ENCODE measurements around the gene PHLDB2.

PHLDB2 gene

GRCh38 chr3:111882194-111882593 lies 23.1 kb downstream of the PHLDB2 start:
- DNase-seq (ENCODE audit: low spot score), result no peak

DNA sequence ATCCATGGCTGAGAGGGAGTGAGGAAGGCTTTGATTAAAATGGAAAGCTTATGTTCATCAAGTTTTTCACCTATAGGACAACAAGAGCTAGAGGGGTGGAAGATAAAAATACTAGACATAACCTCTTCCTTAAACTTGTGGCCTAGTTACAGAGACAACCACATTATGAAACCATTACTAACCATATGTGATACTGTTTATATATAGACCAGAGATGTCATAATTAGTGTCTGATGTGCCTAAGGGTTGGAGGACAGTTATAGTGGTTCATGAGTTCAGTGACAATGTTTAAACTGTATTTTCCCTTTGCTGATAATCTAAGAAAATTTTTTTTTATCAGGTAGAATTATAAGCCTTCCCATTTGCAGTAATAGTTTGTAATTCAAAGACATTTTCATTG lies 23.7 kb downstream of the PHLDB2 start:
- no peak for DNase-seq (ENCODE audit: low spot score)

DNA sequence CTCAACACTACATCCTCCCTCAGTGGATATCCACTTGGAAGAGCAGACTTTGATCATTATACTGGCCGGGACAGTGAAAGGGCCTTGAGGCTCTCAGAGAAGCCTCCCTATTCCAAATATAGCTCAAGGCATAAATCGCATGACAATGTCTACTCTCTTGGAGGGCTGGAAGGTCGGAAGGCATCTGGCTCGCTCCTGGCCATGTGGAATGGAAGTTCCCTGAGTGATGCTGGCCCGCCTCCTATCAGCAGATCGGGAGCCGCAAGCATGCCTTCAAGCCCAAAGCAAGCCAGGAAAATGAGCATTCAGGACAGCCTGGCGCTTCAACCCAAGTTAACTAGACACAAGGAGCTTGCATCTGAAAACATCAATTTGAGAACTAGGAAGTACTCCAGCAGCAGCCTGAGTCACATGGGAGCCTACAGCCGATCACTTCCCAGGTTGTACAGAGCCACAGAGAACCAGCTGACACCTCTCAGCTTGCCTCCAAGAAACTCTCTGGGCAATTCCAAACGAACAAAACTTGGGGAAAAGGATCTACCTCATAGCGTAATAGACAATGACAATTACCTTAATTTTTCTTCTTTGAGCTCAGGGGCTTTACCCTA lies 25.4 kb downstream of the PHLDB2 start:
- DNase-seq (ENCODE audit: low spot score), result no peak

DNA sequence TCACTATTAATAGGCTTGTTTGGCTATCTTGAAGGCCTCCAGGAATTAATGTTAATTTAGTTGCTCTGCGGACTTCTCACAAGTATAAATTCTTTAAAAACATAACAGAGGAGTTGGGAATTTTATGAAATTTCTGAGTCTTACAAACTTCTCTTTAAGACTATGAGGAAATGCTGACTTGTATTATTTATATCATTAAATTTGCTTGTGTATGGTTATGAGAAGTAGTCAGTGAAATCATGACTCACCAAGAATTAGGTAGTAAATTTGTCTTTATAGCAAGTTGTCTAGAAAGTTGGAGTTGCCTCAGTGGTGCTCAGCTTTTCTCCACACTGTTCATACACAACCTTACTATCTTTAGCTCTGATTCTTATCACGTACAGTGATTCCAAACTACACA lies 26.5 kb downstream of the PHLDB2 start:
- no peak for DNase-seq (ENCODE audit: low spot score)

GRCh38 chr3:111890051-111890580 lies 31.1 kb downstream of the PHLDB2 start:
- no peak for DNase-seq (ENCODE audit: low spot score)

DNA sequence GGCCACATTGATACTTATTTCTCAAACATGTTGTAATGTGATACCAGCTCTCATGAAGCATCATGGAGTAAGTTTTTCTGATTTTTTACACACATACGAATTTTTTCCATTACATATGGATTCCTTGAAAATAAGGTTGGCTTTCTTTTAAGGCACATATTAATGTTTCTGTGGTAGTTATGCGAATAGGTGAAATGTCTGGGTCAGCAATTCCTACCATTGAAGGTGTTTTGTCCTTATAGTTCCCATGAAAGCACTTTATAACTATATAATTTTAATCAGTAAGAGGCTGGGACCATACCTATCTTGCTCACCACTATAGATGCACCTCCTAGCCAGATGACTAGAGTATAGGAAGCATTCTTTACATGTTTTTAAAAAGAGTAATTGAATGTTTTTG lies 33.0 kb downstream of the PHLDB2 start:
- DNase-seq (ENCODE audit: low spot score), result no peak

GRCh38 chr3:111895071-111895470 lies 36.0 kb downstream of the PHLDB2 start:
- DNase-seq (ENCODE audit: low spot score), result peak; percentile 6

DNA sequence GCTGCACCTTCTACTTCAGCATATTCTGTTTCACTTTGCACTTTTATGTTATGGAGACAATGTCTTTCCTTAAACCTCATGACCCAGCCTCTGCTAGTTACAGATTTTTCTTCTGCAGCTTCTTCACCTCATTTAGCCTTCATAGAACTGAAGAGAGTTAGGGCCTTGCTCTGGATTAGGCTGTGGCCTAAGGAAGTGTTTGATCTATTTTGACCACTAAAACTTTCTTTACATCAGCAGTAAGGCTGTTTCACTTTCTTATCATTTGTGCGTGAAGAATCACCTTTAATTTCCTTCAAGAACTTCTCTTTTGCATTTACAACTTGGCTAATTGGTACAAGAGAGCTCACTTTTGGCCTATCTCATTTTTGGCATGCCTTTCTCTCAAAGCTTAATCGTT lies 40.9 kb downstream of the PHLDB2 start:
- no peak for DNase-seq (ENCODE audit: low spot score)

DNA sequence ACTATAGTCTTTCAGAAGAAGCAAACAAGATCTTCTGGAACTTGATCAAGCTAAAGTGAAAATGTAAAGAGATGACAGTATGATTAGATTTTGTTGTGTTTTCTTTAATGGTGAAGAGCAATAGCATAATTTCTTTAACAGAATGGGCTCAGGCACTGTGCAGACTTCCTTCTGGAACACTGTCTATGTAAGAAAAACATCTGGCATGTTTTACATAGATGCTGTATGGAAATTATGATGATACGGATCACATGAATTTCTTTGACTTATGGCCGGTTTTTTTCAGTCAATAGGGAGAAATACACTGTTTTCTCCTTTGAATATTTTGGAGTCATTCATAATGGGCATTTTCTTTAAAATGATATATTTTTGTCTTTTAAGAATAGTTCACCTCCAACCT lies 42.6 kb downstream of the PHLDB2 start:
- peak; percentile 2 for DNase-seq (ENCODE audit: low spot score)

- no peak for DNase-seq (ENCODE audit: low spot score)
Measured at GRCh38 chr3:111902534-111902933, 43.5 kb downstream of the PHLDB2 start.

DNA sequence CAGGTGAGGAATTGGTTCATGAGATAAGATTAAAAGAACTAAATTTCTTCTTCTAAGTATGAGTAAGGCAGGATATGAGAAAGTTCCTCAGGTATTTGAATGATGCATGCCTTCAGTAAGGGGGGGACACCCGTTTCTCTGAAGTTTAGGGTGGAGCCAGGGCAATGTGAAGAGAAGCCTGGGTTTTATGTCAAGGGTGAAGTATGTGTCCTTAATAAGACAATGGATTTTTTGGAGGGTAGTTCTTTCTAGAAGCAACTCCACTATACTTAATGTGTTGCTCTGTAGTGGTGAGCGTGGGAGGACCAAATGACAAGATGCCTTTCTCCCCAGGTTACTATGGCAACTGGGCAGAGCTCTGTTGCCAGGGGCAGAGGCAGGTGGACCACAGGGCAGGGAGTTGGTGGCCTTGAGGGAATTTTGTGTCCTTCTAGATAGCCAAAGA lies 44.0 kb downstream of the PHLDB2 start:
- peak; percentile 18 for DNase-seq (ENCODE audit: low spot score)

DNA sequence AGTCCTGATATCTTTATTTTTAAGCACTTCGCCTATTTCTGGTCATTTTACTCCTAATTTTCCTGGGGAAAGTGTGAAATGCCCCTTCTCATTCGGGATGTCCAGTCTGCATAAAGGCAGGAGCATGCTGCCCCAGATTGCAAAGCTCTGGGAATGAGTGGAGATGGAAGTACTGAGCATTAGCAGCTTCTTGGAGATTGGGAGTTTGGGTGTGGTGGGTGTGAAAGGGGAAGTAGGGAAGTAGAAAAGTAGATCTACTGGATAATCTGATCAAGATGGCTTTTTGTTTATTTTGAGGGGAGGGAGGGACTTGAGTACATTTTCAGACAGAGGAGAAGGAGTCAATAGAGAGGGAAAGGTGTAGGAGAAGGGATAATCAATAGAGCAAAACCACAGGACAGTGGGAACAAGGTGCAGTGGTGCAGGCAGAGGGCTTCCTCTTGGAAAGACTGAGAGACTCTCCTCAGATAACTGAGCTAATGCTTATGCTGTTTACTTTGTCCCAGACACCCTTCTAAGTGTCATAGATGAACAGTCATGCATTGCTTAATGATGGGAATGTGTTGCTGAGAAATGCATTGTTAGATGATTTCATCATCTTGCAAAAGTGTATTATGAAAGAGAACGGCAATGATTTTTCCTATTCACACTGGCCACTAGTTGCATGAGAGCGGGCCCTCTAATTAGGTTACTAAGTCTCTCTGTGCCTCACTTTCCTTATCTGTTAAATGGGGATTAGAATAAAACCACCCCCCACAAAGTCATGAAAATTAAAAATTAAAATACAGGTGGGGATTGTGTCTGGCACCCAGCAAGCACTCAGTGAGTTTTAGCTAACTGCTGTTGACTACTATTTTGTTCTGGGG lies 45.5 kb downstream of the PHLDB2 start:
- DNase-seq (ENCODE audit: low spot score), result no peak

- DNase-seq (ENCODE audit: low spot score), result no peak
Measured at GRCh38 chr3:111906656-111907055, 47.6 kb downstream of the PHLDB2 start.

DNA sequence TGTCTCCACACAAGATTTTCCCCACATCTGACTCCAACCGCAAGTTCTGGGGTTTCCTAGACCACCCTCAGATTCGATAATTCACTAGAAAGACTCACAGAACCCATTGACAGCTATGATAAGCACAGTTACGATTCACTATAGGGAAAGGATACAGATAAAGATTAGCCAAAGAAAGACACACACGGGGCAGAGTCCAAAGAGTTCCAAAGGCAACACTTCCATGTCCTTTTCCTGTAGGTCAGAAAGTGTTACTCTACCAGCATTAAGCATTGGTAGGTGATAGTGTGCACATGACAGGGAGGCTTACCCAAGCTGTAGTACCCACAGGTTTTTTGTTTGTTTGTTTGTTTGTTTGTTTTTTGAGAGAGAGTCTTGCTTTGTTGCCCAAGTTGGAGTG lies 48.1 kb downstream of the PHLDB2 start:
- no peak for DNase-seq (ENCODE audit: low spot score)

DNA sequence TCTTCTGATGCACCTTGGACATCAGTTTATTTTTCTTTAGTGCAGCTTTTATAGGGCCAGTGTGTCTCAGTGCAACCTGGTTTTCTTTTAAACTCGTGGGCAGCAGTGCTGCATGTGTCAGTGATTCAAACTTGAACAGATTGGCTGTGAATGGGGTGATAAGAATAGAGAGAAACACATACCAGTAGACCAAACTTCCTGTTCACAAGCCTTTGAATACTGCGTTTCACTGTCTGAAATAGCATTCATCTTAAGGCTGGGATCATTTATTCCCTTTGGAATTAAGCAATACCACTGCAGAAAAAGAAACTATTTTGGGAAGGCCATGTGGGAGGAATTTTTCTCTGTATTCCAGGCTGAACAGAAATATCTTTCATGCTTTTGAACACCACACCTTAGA lies 51.7 kb downstream of the PHLDB2 start:
- DNase-seq (ENCODE audit: low spot score), result no peak

GRCh38 chr3:111911446-111911845 lies 52.4 kb downstream of the PHLDB2 start:
- DNase-seq (ENCODE audit: low spot score), result no peak

DNA sequence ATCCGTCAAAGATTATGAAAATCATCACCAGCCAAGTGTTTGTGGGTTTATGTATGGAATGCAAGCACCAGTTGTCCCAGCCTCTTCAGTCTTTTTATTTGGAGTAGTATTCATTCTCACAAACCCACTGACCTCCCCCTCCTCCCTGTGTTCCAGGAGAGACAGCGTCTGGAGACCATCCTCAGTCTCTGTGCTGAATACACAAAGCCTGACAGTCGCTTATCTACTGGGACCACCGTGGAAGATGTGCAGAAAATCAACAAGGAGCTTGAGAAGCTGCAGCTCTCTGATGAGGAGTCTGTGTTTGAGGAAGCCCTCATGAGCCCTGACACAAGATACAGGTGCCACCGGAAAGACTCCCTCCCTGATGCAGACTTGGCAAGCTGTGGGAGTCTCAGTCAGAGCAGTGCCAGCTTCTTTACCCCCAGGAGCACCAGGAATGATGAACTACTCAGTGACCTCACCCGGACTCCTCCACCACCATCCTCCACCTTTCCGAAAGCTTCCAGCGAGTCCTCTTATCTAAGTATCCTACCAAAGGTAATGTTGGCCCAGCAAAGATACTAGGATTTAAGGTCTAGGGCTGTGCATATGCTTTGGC lies 54.2 kb downstream of the PHLDB2 start:
- DNase-seq (ENCODE audit: low spot score), result no peak

- no peak for DNase-seq (ENCODE audit: low spot score)
Measured at GRCh38 chr3:111915905-111916304, 56.8 kb downstream of the PHLDB2 start.

- no peak for DNase-seq (ENCODE audit: low spot score)
Measured at GRCh38 chr3:111917300-111917699, 58.2 kb downstream of the PHLDB2 start.

- DNase-seq (ENCODE audit: low spot score), result no peak
Measured at GRCh38 chr3:111919370-111920065, 60.5 kb downstream of the PHLDB2 start.

DNA sequence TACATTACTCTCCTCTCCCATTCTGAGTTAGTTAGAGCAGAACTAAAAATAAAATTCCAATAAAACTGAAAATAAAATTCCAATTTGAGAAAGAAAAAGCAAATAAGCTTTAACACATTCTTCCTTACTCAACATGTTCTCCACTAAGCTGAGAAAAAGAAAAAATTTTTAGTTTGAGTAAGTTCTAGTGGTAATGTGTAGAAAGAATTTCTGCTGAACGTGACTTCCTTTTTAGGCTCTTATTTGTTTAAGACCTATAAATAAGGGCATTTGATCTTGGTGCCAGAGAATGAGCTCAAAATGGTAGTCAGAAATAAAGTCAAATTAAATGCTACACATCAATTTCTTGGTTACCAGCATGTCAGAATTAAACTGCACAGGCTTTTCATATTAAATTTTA lies 62.1 kb downstream of the PHLDB2 start:
- DNase-seq (ENCODE audit: low spot score), result no peak

Data from SK-N-DZ (cell line).